NOMO-1 (cell line): ENCODE data around the gene POU3F2.
A peak's percentile ranks its signal among the peaks of the same experiment; 100 is the strongest.

Experiments used
- DNase-seq, 2 experiments: peaks; one replicate each; lab custom pipeline; 2025; ENCODE audit not compliant: unreplicated experiment in 2 of 2; lab: John Stamatoyannopoulos, UW

The POU3F2 gene

DNA sequence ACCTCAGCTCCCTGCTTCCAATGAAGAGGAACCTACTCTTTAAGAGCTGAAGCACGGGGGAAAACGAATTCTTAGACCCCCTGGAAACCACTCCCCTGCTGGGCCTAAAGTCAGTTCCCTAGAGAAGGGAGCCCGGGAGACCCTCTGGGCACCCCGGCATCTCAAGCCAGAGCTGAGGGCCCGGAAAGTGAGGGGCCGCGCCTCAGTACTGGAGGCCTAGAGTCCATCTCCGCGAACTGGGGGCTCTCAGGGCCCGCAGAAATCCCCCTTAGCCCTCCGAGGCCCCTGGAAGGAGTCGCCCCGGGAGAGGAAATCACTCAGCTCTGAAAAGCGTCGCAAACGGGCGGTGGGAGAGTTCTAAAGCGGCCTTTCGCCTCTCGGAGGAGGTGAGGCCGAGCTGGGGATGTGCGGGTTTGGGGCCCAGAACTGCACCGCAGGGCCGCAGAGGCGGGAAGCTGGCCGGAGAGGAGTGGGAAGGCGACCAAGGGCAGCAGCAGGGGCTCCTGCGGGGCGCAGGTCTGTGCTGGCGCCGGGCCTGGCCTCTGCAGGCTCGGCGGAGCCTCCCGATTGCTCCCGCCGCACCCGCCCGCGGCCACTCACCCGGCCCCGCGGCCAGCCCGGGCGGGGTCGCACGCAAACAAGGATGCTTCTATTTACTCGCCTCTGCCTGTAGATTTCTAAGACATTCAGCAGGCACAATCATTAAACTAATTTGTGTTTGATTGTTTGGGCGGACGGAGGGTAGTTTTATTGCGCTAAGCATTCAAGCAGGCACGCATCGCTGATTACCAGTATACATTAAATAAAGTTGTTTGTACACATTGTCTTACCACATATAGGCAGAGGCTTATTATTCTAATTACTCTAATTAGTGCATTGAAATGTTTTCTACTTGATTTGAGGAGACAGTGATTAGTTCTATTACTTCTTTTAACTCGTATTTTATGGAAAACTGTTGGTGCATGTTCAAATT lies 9.2 kb downstream of the POU3F2 start:
- no peak for DNase-seq

- no peak for DNase-seq
Measured at GRCh38 chr6:98844244-98845210, 10.2 kb downstream of the POU3F2 start.

- DNase-seq, result peak; percentile 50 to 60
Measured at GRCh38 chr6:98845211-98846020, 11.0 kb downstream of the POU3F2 start.

DNA sequence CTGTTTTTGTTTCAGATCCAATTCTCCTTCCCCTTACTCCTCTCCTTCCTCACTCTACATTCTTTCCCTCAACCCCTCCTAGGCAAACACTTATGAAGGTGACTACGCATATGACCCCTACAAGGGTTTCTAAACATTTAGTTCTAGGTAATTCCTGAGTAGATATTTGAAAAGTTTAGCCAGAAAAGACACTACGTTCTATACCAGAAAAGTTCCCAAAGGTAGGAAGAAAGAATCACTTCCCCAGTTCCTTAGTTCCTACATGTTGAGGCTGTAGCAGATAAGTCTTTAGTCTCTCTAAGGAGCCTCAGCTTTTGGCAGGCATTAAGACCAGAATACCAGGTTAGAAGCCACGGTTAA lies 11.6 kb downstream of the POU3F2 start:
- DNase-seq, result no peak

DNA sequence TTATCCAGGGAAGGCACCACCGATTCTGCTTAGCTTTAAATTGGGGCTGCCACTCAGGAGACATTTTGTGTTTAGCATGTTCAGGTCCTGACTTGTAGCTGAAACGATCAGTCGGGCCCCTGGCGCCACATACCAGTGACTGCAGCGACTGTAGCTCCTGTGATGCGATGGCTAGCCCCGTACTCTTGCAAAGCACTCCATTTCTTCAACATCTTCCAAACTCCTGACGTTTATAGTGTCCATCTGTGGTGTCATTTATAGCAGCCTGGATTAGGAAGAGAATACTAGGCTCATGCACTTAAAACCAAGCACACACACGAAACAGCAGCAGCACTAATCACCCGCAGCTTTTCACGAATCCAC lies 13.0 kb downstream of the POU3F2 start:
- no peak for DNase-seq

DNA sequence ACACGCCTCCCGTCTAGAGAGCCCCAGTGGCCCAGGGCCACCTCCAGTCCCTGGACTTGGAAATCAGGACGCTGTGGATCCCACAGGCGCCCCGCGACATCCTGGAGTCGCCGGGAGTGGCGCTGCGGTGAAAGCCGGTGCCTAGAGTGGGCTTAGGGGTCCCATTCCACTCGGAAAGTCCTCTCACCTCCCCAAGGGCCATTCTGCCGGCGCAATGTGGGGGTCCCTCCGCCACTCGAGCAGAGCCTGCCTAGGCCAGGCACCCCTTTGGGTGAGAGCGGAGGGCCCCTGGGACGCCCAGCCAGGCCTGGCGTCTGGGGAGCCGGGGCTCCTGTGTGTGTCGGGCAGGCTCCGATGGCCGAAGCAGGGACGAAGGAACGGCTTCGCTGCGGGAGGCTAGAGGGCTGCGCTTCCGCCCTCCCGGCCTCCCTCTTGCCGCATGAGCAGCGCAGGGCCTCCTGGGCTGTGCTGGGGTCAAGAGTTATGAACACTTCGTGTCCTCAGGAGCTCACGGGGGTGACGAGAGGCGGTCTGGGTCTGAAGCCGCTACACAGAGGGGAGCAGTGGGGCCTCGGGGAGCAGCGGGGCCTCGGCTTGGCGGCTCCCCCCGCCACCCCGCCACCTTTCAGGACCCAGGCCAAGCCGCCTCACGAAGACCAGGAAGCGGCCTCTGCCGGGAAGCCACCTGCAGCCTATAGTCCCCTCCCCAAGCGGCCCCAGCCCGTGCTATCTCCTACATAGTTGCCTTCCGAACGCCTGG lies 13.6 kb downstream of the POU3F2 start:
- no peak for DNase-seq

DNA sequence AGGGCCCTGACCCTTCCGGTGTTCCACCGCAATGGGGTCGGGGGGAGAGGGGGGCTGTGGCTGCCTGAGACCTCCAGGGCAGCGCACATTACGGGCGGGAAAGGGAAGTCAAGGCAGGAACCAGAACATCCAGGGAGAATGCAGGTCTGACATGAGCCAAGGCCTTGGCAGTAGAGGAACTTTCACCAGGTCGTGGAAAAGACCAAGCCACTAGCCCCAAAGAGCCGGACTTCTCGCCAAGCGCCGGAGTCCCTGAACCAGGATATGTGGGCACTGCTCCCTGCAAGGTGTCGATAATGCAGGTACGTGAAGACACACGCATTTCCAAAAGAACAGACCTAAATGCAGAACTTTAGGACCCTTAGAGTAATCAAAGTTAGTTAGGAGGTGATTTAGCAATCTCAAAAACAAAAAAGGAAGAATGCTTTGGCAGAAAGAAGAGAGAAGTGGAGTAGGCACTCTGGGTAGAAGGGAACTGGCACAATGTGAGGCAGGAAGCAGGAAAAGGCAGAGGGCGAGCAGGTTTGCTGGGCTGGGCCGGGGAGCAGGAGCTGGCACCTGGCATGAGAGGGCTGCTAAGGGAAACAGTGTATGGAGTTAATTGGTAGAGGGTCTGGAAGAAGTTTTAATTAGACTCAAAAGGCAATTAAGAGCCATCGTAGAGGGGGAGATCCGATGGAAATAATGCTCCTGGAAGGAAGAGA lies 14.3 kb downstream of the POU3F2 start:
- DNase-seq, result no peak

DNA sequence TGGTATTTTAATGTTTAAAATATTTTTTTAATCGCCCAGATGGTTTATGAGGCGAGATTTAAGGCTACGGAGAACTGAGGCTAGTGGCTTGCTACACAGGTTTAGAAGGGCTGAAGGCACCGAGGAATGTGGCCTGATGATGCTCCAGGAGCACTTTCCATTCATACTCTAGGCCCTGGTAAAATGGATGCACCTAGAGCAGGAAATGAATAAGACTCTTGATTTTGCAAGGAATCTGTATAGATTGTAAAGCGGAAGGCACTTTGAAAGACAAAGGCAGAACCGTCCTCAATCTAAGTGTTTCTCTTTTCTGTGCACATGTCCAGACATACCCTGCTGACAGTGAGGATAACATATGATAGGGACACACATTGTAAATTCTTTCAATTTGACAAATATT lies 30.1 kb downstream of the POU3F2 start:
- no peak for DNase-seq

- no peak for DNase-seq
Measured at GRCh38 chr6:98871057-98871456, 36.7 kb downstream of the POU3F2 start.

DNA sequence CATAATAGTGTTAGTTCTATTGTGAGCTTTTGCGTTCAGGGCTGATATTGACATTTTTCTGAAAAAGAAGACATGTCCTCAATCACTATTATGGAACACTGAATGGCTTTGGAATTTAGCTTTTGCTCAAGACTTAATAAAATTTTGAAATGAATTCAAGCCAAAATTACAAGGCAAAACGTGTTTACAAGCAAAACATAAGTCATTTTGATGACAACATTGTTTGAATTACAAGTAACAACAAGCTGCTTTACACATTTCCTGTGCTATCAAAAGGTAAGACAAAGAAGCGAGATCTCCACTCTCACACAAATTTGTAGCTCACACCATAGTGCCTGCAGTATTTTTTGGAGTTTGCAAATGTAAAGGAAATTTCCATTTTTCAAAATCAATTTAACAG lies 37.4 kb downstream of the POU3F2 start:
- no peak for DNase-seq

DNA sequence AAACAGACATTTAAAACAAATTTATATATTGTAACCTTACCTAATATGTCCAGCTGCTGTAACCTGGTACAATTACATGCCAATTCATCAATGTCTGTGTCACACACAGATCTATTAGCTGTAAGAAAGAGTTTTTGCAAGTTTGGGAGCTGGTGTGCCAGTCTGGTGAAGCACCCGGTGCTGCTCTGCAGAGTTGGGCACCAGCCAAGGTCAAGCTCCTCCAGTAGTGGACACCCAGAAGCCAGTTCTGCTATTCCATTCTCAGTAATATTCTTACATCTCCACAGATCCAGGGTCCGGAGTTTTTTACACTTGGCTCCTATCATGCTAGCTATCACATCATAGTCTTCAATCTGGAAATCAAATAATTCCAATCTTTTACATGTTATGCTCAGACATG lies 41.0 kb downstream of the POU3F2 start:
- no peak for DNase-seq

- no peak for DNase-seq
Measured at GRCh38 chr6:98877250-98877649, 42.9 kb downstream of the POU3F2 start.

DNA sequence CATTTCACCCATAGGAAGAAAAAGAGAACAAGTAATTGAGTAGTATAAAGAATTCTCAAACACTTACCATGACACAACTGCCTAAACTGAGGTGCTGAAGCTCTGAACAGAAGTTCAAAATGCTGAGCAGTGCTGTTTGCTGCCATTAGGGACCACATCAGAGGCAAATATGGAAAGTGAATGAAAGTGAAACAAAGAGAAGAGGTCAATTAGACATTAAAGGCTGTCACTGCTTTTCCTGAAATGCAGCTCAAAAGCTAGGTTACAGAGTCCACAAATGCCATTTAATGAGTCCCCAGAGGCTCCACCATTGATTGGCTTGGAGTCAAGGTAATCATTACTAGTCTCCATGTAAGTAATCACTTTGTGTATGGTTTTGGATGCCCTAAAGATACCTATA lies 46.1 kb downstream of the POU3F2 start:
- DNase-seq, result no peak

DNA sequence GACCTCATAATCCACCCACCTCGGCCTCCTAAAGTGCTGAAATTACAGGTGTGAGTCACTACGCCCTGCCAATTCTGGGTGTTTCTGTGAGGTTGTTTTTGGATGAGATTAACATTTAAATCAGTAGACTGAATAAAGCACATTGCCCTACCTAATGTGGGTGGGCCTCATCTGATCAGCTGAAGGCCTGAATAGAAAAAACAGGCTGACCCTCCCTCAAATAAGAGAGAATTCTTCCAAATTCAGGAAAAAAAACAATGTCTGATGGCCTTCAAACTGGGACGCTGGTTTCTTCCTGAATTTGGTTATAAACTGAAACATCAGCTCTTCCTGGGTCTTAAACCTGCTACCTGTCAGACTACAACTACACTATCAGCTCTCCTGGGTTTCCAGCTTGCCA lies 51.0 kb downstream of the POU3F2 start:
- DNase-seq, result no peak

GRCh38 chr6:98887650-98888049 lies 53.3 kb downstream of the POU3F2 start:
- no peak for DNase-seq
